A673 (cell line): ENCODE data around the gene DMXL1.

ENCODE experiments used
- CTCF ChIP-seq: fragments of 300-800, 200-600 bp; sonication (generic); conservative IDR thresholded peaks from 2 replicates; pipeline ENCODE4 v1.5.1; 2017; ENCODE audit warnings: low read depth, mild to moderate bottlenecking, antibody characterized with exemption, low read length, moderate library complexity, mixed read lengths
- EZH2 ChIP-seq: fragments of 200-600 bp; sonication (generic); IDR thresholded peaks from 2 replicates; pipeline ENCODE4 v1.6.1; 2017; ENCODE audit warnings: borderline replicate concordance, low read depth, mild to moderate bottlenecking, mixed read lengths, antibody characterized with exemption, low read length; ENCODE audit not compliant: poor library complexity, severe bottlenecking

- TF ChIP-seq EZH2 (no peak), CTCF (no peak)
These were observed 691 bp downstream of the DMXL1 start for GRCh38 chr5:119071561-119071995.
